ENCODE data around the gene TGFBR1.

DNA sequence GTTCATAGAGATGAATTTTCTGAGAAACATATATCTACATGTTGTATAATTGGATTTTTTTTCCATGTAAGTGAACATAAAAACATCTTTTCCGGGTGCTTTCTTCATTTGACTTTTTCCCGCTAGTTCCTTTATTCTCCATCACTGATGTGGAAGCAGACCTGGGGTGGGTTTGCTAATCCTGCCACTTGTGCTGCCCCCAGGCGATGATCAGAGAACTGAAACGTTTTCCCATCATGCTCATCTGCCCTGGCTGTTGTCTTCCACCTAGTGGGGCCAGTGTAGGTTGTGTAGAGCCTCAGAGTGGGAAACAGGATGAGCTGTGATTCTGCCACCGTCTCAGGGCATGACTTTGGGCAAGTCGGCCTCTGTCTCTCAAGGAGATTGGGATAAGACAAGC lies 34.2 kb upstream of the TGFBR1 start:
- TF ChIP-seq POLR2A (IDR thresholded peaks at IDR 0.05; ENCODE audit: low read depth, low read length) (no peak), POLR2AphosphoS5 (IDR thresholded peaks at IDR 0.05; ENCODE audit: low read depth, low read length) (no peak)

All from GM12892 (cell line).